Mucosa of gallbladder (tissue), 1 donor: ENCODE data around the gene PRRG1. TPM values are rescaled to one million over a fixed set of nuclear protein-coding genes. Genes with fewer than 3 reads are reported as not detected.
"Not testable (repeated sequence)": the region's sequence is repeated elsewhere in the genome, so short reads cannot be mapped to it uniquely, and the experiment has no call there.

Source experiments
- DNase-seq: peaks from one replicate; pipeline ENCODE4 v3.0.0-alpha.2; 2020; ENCODE audit warnings: low spot score
- total RNA-seq: library from RNA; stranded (reverse); gene quantifications from one replicate; pipeline ENCODE4 v1.2.1, GENCODE V29; 2021
- donor health status: DM: no; HTN: no; CAD: no.

Gene PRRG1
- total RNA-seq, 1 donor from 2014 or later, result 22.3 TPM

- no peak for DNase-seq
Observed at GRCh38 chrX:37472836-37473235, 123.7 kb downstream of the PRRG1 start.

- DNase-seq, result no peak
Observed at GRCh38 chrX:37474478-37474877, 125.3 kb downstream of the PRRG1 start.

- DNase-seq, result no peak
Observed at GRCh38 chrX:37476571-37477170, 127.5 kb downstream of the PRRG1 start.

GRCh38 chrX:37484335-37484734, 135.2 kb downstream of the PRRG1 start:
- peak; percentile 16 for DNase-seq

GRCh38 chrX:37485429-37485828, 136.3 kb downstream of the PRRG1 start:
- DNase-seq, result no peak

- no peak for DNase-seq
Observed at GRCh38 chrX:37487271-37487670, 138.1 kb downstream of the PRRG1 start.

- no peak for DNase-seq
Observed at GRCh38 chrX:37488323-37488722, 139.2 kb downstream of the PRRG1 start.

- DNase-seq, result no peak
Observed at GRCh38 chrX:37491686-37492085, 142.5 kb downstream of the PRRG1 start.

- not testable (repeated sequence) for DNase-seq
Observed at GRCh38 chrX:37495760-37496159, 146.6 kb downstream of the PRRG1 start.

- not testable (repeated sequence) for DNase-seq
Observed at GRCh38 chrX:37497126-37497525, 148.0 kb downstream of the PRRG1 start.

- not testable (repeated sequence) for DNase-seq
Observed at GRCh38 chrX:37498323-37498722, 149.2 kb downstream of the PRRG1 start.

GRCh38 chrX:37499649-37500048, 150.5 kb downstream of the PRRG1 start:
- DNase-seq, result not testable (repeated sequence)

GRCh38 chrX:37504991-37505390, 155.8 kb downstream of the PRRG1 start:
- no peak for DNase-seq

Other genes with a start within 250 kb of the PRRG1 start
- 1.8 TPM for gene LANCL3, start 222.3 kb downstream of the PRRG1 start, total RNA-seq